Neural progenitor cell (in vitro differentiated cells): ENCODE data around the gene LRRC56.

Experiments
- EZH2 ChIP-seq: fragments of 200-600 bp; sonication (generic); IDR thresholded peaks from 2 replicates; pipeline ENCODE4 v1.6.1; 2017; ENCODE audit warnings: antibody characterized with exemption, mild to moderate bottlenecking, moderate library complexity
- TF ChIP-seq, protein P1 (sequence below): fragments of 200-600 bp; sonication (generic); IDR thresholded peaks from 2 replicates; pipeline ENCODE4 v1.5.1; 2017; ENCODE audit warnings: antibody characterized with exemption, mild to moderate bottlenecking

DNA sequence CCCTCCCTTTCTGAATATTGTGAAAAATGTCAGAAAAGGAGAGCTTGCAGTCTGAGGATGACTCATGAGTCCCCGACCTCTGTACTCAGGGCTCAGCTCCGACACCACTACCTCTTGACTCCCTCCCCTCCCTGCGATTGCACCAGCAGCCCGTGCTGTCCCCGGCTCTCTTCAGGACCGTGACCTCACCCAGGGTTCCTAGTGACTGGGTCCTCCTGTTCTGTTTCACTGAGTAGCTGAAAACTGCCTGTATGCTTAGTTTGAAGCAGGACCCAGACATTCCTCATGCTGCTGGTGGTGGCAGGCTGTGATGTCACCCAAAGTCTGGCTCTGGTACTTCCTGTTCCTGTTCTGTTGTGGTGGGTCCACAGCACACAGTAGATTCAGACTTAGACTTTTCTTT, 50.7 kb downstream of the LRRC56 start:
- TF ChIP-seq, protein P1, sequence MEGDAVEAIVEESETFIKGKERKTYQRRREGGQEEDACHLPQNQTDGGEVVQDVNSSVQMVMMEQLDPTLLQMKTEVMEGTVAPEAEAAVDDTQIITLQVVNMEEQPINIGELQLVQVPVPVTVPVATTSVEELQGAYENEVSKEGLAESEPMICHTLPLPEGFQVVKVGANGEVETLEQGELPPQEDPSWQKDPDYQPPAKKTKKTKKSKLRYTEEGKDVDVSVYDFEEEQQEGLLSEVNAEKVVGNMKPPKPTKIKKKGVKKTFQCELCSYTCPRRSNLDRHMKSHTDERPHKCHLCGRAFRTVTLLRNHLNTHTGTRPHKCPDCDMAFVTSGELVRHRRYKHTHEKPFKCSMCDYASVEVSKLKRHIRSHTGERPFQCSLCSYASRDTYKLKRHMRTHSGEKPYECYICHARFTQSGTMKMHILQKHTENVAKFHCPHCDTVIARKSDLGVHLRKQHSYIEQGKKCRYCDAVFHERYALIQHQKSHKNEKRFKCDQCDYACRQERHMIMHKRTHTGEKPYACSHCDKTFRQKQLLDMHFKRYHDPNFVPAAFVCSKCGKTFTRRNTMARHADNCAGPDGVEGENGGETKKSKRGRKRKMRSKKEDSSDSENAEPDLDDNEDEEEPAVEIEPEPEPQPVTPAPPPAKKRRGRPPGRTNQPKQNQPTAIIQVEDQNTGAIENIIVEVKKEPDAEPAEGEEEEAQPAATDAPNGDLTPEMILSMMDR: no peak
- no peak for TF ChIP-seq EZH2
